BLaER1 treated with 17β-estradiol and CSF1 and Interleukin-3, amounts not matched to agents 10 nM and 100 nM (cell line): ENCODE data around the gene PIGM.
"Not testable (repeated sequence)": the region's sequence is repeated elsewhere in the genome, so short reads cannot be mapped to it uniquely, and the experiment has no call there.

Experiments
- H3K27ac ChIP-seq, 11 experiments: shearing (Covaris generic); formaldehyde crosslinking; 2 replicates each; pipeline ENCODE4 v1.8.1; 2022
- H3K27me3 ChIP-seq, 11 experiments: shearing (Covaris generic); formaldehyde crosslinking; 2 replicates each; pipeline ENCODE4 v1.8.1; 2022
- H3K36me3 ChIP-seq, 11 experiments: shearing (Covaris generic); formaldehyde crosslinking; 2 replicates each; pipeline ENCODE4 v1.8.1; 2022
- H3K4me1 ChIP-seq, 10 experiments: shearing (Covaris generic); formaldehyde crosslinking; 2 replicates each; pipeline ENCODE4 v1.8.1; 2022
- H3K4me2 ChIP-seq, 11 experiments: shearing (Covaris generic); formaldehyde crosslinking; 2 replicates each; pipeline ENCODE4 v1.8.1; 2022
- H3K4me3 ChIP-seq, 10 experiments: shearing (Covaris generic); formaldehyde crosslinking; 2 replicates each; pipeline ENCODE4 v1.8.1; 2022
- H3K9ac ChIP-seq, 11 experiments: shearing (Covaris generic); formaldehyde crosslinking; 2 replicates each; pipeline ENCODE4 v1.8.1; 2022
- H3K9me3 ChIP-seq, 11 experiments: shearing (Covaris generic); formaldehyde crosslinking; replicated peaks in 1 of 11; 2 replicates each; pipeline ENCODE4 v1.8.1; 2022
- H4K20me1 ChIP-seq, 11 experiments: shearing (Covaris generic); formaldehyde crosslinking; 2 replicates each; pipeline ENCODE4 v1.8.1; 2022
- Cebpa-rat ChIP-seq, 11 experiments: shearing (Covaris generic); IDR thresholded peaks; 2 replicates each; pipeline ENCODE4 v1.8.1; 2022

Gene PIGM

DNA sequence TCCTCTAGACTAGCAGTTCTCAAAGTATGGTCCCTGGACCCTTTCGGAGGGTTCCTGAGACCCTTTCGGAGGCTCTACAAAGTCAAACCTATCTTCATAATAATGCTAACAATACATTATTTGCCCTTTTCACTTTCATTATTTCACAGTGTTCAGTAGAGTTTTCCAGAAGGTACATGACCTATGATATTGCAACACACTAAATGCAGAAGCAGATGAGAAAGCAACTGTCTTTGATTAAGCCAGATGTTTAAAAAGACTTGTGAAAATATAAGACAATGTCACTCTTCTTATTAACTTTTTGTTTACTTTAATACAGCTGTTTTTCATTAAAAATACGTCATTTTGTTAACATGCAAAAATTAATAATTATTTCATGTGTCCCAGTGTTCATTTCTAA lies 32.4 kb upstream of the PIGM start:
- H3K4me1 ChIP-seq: no peaks in the 10 kb centered on the region

DNA sequence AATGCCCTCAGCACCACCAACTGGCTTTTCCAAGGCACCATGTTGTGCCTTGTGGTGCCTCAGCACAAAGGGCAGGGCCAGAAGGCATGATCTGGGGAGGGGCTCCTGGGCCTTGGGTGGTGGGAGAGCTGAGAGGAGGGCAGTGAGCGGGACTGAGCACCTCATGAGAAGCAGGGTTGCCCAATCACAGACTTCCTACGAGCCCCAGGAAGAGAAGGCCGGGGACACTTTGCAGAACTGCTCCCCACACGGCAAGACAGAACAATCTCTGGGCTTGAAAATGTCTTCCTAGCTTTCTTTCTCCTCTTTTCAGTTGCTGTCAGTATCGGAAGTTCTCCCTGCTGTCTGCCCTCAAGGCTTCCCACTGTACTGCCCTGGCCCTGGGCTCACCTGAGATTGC lies 31.4 kb upstream of the PIGM start:
- Histone ChIP-seq H3K9ac (no peak overlapping the region), H4K20me1 (0 out of 22 replicates have a peak, but pooled peaks cover 0 to 7% (median 0%) of the 10 kb centered on the region in 11 experiments), H3K4me2 (no peak overlapping the region), H3K36me3 (no peaks in the 10 kb centered on the region), H3K27ac (no peak overlapping the region), H3K27me3 (no peaks in the 10 kb centered on the region), H3K9me3 (no peaks in the 10 kb centered on the region), H3K4me3 (no peak overlapping the region), H3K4me1 (no peaks in the 10 kb centered on the region)
- TF ChIP-seq Cebpa-rat (IDR thresholded peaks at IDR 0.05): no peak

More for the DNA sequence above, 32.4 kb upstream of the PIGM start:
- no peak overlapping the region for H3K4me2 ChIP-seq
- H3K27me3 ChIP-seq: peaks cover 0 to 6% (median 0%) of the 10 kb centered on the region in 11 experiments; a peak in 3 of 22 replicates
- TF ChIP-seq Cebpa-rat (IDR thresholded peaks at IDR 0.05): no peak
- no peaks in the 10 kb centered on the region for H3K36me3 ChIP-seq
- H3K4me3 ChIP-seq: no peak overlapping the region
- no peaks in the 10 kb centered on the region for H4K20me1 ChIP-seq
- H3K9ac ChIP-seq: no peak overlapping the region
- H3K9me3 ChIP-seq: no peaks in the 10 kb centered on the region
- no peak overlapping the region for H3K27ac ChIP-seq

DNA sequence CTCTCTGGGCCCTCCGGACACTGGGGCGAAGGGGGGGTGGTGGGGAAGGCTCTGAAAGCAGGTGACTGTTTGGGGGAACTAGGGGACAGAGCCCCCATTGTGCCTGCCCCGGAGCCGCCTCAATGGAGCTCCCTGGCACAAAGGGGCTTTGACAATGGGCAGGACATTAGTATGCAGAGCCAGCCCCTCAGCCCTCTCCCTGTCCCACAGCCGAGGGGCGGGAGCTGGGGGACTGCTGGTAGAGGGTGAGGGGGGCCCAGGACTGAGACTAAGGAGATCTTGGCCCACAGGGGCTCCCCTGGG lies 30.4 kb upstream of the PIGM start:
- Histone ChIP-seq H3K4me1 (no peaks in the 10 kb centered on the region), H3K27me3 (no peaks in the 10 kb centered on the region)

DNA sequence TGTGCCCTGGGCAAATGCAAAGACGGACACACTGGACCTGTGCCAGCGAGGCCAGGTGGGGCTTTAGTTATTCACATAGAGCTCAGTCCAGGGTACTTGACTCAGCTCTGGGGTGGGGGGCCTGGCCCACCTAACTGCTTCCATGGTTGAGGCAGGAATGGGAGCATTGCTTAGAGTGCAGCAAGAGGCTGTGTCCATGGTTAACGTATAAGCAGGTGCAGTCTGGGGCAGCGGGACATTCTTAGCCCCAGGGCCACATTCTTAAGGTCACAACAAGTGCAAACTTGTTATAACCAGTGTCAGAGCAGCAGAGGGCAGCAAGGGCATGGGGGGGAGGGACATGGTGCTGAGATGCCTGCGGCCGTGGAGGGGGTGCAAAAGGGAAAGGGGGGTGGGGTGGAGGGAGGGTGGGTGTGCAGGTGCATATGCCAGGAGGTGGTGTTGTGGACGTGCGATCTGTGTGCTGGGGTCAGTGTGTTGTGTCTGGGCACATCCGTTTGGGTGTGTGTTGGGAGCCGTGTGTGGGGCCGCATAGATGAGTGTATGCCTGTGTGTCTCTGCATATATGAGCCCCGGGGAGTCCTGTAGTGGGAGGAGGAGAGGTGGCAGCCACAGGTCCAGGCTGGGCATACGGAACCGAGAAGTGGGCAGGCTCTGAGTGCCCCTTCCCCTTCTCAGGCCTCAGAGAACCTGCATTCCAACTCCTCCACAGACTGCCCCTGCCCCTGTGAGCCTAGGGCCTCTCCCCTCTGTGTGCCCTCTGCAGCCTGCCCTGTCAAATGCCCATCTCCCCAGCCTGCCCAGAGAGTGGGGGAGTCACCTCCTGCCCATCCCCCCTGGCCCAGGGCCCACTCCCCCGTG lies 29.8 kb upstream of the PIGM start:
- Histone ChIP-seq H3K27me3 (no peaks in the 10 kb centered on the region), H3K4me2 (no peak overlapping the region), H3K36me3 (no peaks in the 10 kb centered on the region), H3K9ac (no peak overlapping the region), H3K4me1 (no peaks in the 10 kb centered on the region), H3K9me3 (no peaks in the 10 kb centered on the region), H3K4me3 (no peak overlapping the region), H3K27ac (no peak overlapping the region), H4K20me1 (0 out of 22 replicates have a peak, but pooled peaks cover 0 to 7% (median 0%) of the 10 kb centered on the region in 11 experiments)
- TF ChIP-seq Cebpa-rat (IDR thresholded peaks at IDR 0.05): no peak

More for the DNA sequence above, 30.4 kb upstream of the PIGM start:
- Histone ChIP-seq H3K36me3 (no peaks in the 10 kb centered on the region), H3K9me3 (no peaks in the 10 kb centered on the region), H3K9ac (no peak overlapping the region), H4K20me1 (0 out of 22 replicates have a peak, but pooled peaks cover 0 to 7% (median 0%) of the 10 kb centered on the region in 11 experiments), H3K4me3 (no peak overlapping the region), H3K27ac (no peak overlapping the region), H3K4me2 (no peak overlapping the region)
- TF ChIP-seq Cebpa-rat (IDR thresholded peaks at IDR 0.05): no peak

DNA sequence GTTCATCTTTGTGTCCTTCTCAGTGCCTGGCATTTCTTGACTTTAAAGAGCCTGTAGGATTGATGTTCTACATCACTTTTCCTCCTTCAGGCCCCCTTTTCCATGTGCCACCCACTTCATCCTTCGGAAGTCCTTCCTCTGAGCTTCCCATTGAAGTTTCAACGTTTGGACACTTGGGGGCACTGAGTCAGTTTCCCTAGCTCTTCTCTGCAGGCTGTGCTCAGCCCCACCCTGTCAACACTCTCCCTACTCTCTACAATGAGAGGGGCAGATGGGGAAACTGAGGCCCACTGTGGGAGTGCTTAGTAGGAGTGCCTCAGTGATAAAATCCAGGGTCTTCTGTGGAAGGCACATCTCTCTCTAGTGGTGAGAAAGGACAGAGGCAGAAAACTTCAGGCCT lies 26.3 kb upstream of the PIGM start:
- Histone ChIP-seq H3K36me3 (no peaks in the 10 kb centered on the region), H3K27ac (no peak overlapping the region), H4K20me1 (0 out of 22 replicates have a peak, but pooled peaks cover 0 to 7% (median 0%) of the 10 kb centered on the region in 11 experiments), H3K27me3 (no peaks in the 10 kb centered on the region), H3K4me3 (no peak overlapping the region), H3K9me3 (no peaks in the 10 kb centered on the region), H3K4me1 (no peaks in the 10 kb centered on the region), H3K4me2 (no peak overlapping the region), H3K9ac (no peak overlapping the region)
- TF ChIP-seq Cebpa-rat (IDR thresholded peaks at IDR 0.05): no peak

DNA sequence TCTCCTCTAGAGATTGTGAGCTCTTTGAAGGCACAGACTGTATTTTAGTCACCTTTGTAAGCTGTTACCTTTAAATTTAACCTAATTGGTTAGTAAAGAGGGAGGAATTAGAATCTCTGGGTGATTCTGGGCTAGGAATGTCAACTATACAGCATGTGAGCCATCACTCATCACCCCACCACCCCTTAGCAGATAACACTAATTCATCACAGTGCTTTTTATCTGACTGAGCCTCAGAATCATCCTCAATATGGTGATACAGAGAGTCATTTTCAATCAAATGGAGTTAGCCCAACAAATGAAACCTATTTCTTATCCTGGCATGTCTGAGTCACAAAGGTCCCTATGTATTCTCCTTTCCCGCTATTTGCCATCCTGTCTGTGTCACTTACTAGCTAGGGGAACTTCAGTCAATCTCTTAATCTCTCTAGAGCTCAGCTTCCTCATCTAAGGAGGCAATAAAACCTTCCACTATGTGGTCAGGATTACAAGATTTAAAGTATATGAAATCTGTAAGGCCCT lies 24.9 kb upstream of the PIGM start:
- Histone ChIP-seq H3K27ac (no peak overlapping the region), H3K9me3 (no peaks in the 10 kb centered on the region), H3K4me2 (no peak overlapping the region), H3K9ac (no peak overlapping the region), H3K4me1 (no peaks in the 10 kb centered on the region), H3K36me3 (no peaks in the 10 kb centered on the region), H3K27me3 (no peaks in the 10 kb centered on the region), H3K4me3 (no peak overlapping the region), H4K20me1 (0 out of 22 replicates have a peak, but pooled peaks cover 0 to 7% (median 0%) of the 10 kb centered on the region in 11 experiments)
- TF ChIP-seq Cebpa-rat (IDR thresholded peaks at IDR 0.05): no peak

DNA sequence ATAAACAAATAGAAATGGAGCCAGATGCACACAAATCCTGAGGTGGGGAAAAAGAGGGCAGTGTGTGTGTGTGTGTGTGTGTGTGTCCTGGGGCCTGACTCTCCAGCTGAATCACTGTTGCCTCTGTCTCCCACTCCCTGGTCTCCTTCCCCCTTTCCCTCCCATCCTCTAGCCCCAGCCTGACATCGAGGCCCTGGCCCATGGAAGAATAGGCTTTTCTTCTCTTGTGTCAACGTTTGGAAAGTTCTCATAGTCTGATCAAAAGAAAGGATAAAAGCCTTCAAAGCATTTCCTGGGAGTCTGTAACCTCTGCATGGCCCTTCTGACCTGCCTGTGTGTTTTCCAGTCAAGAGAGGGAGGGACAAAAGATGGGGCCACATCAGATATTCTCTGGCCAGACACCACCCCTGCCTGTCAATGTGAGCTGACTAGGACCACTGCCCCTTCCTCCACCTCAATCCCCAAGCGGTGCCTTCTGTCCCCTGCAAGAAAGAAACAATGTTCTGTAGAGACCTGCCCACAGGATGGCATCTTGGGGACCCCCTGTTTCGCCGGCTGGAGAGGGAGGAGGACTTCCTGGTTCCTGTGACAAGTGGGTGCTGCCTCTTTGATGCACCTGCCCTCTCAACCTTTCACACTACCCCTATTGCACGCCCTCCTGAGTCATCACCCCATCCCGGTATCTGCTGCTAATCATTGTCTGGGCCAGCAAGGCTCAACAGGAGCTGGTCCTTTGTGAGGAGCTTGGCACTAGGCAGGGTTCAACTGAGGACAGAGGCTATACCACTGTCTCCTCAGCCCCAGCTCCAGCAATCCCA lies 22.0 kb upstream of the PIGM start:
- no peak overlapping the region for H3K4me2 ChIP-seq
- no peaks in the 10 kb centered on the region for H3K27me3 ChIP-seq
- H3K4me1 ChIP-seq: no peaks in the 10 kb centered on the region
- H3K9ac ChIP-seq: no peak overlapping the region
- H3K4me3 ChIP-seq: no peak overlapping the region
- no peak for TF ChIP-seq Cebpa-rat (IDR thresholded peaks at IDR 0.05)
- no peak overlapping the region for H3K27ac ChIP-seq
- no peaks in the 10 kb centered on the region for H3K36me3 ChIP-seq
- H4K20me1 ChIP-seq: 0 out of 22 replicates have a peak, but pooled peaks cover 0 to 6% (median 0%) of the 10 kb centered on the region in 11 experiments
- no peaks in the 10 kb centered on the region for H3K9me3 ChIP-seq

DNA sequence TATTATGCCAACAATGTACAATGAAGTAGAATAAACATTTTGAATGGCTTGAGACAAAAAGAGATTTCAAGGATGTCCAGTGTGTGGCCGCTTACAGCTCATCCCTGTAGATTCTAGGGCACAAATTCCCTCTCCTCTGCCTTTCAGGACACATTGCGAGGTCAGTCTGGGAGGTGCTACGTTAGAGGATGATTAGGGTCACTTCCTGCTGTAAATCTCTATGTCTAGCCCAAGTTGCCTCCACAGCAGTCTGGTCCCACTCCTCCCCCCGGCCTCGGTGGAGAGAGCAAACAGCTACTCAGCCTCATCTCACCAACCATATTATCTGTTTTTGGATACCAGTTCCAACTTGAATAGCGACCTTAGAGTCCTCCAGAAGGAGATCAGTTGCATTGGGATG lies 21.1 kb upstream of the PIGM start:
- Histone ChIP-seq H3K36me3 (no peaks in the 10 kb centered on the region), H3K27me3 (no peaks in the 10 kb centered on the region), H3K9ac (no peak overlapping the region), H4K20me1 (no peaks in the 10 kb centered on the region), H3K4me3 (no peak overlapping the region), H3K4me1 (no peaks in the 10 kb centered on the region), H3K9me3 (no peaks in the 10 kb centered on the region), H3K4me2 (no peak overlapping the region), H3K27ac (no peak overlapping the region)
- no peak for TF ChIP-seq Cebpa-rat (IDR thresholded peaks at IDR 0.05)

DNA sequence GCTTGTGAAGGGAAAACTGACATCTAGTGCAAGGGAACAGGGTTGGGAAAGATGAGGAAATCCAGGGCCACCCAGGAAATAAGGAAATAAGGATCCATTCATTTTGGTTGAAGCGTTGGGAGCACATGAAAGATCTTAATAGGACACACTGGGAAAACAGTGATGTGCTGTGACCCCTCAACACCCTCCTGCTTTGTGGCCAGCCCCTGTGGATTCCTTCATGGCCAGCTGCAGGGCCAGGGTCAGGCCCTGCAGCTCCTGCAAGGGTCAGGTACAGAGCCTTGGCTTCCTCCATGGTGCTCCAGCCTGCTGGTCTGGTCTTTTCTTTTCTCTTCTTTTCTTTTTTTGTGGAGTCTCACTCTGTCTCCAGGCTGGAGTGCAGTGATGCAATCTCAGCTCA lies 18.8 kb upstream of the PIGM start:
- H3K9me3 ChIP-seq: no peaks in the 10 kb centered on the region
- H3K4me1 ChIP-seq: peaks cover 0 to 12% (median 9%) of the 10 kb centered on the region in 10 experiments; a peak in 13 of 20 replicates
- TF ChIP-seq Cebpa-rat (IDR thresholded peaks at IDR 0.05): no peak
- H3K36me3 ChIP-seq: no peaks in the 10 kb centered on the region
- no peaks in the 10 kb centered on the region for H3K27me3 ChIP-seq
- H3K4me2 ChIP-seq: no peak overlapping the region
- H3K9ac ChIP-seq: no peak overlapping the region
- no peaks in the 10 kb centered on the region for H4K20me1 ChIP-seq
- H3K4me3 ChIP-seq: no peak overlapping the region
- H3K27ac ChIP-seq: no peak overlapping the region

DNA sequence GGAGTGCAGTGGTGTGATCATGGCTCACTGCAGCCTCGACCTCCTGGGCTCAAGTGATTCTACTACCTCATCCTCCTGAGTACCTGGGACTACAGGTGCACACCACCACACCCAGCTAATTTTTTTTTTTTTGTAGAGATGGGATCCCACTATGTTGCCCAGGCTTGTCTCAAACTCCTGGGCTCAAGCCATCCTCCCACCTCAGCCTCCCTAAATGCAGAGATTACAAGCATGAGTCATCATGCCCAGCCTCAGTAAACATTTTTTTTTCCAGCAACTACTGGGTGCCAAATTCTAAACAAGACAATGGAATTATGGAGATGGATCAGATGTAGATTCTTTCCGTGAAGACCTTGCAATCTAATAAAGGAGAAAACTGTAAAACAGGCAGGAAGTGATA lies 18.4 kb upstream of the PIGM start:
- H3K9ac ChIP-seq, H3K36me3 ChIP-seq, H3K27me3 ChIP-seq, H3K4me2 ChIP-seq, H3K4me3 ChIP-seq, H3K27ac ChIP-seq, H4K20me1 ChIP-seq, H3K9me3 ChIP-seq: not testable (repeated sequence)
- H3K4me1 ChIP-seq: peaks cover 0 to 12% (median 9%) of the 10 kb centered on the region in 10 experiments; a peak in 13 of 20 replicates
